Measurements from ENCODE around the gene KRTAP10-4.

- TF ChIP-seq POLR2AphosphoS5 (IDR thresholded peaks at IDR 0.05; ENCODE audit: low read depth, low read length) = no peak
- TF ChIP-seq, protein P1, sequence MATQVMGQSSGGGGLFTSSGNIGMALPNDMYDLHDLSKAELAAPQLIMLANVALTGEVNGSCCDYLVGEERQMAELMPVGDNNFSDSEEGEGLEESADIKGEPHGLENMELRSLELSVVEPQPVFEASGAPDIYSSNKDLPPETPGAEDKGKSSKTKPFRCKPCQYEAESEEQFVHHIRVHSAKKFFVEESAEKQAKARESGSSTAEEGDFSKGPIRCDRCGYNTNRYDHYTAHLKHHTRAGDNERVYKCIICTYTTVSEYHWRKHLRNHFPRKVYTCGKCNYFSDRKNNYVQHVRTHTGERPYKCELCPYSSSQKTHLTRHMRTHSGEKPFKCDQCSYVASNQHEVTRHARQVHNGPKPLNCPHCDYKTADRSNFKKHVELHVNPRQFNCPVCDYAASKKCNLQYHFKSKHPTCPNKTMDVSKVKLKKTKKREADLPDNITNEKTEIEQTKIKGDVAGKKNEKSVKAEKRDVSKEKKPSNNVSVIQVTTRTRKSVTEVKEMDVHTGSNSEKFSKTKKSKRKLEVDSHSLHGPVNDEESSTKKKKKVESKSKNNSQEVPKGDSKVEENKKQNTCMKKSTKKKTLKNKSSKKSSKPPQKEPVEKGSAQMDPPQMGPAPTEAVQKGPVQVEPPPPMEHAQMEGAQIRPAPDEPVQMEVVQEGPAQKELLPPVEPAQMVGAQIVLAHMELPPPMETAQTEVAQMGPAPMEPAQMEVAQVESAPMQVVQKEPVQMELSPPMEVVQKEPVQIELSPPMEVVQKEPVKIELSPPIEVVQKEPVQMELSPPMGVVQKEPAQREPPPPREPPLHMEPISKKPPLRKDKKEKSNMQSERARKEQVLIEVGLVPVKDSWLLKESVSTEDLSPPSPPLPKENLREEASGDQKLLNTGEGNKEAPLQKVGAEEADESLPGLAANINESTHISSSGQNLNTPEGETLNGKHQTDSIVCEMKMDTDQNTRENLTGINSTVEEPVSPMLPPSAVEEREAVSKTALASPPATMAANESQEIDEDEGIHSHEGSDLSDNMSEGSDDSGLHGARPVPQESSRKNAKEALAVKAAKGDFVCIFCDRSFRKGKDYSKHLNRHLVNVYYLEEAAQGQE (IDR thresholded peaks at IDR 0.05; ENCODE audit: insufficient read depth in 1 of 2, low read depth in 2 of 2, low read length in 2 of 2) = no peak
- TF ChIP-seq SIN3A (IDR thresholded peaks at IDR 0.05; ENCODE audit: borderline replicate concordance, insufficient read depth, low read length) = no peak
- no peak for TF ChIP-seq TAF1 (IDR thresholded peaks at IDR 0.05; ENCODE audit: borderline replicate concordance, insufficient read depth, low read length)
- no peak for TF ChIP-seq FOXP2 (optimal IDR thresholded peaks at IDR 0.05; ENCODE audit: borderline replicate concordance, extremely low read depth, extremely low read length, insufficient read depth)
Measured at GRCh38 chr21:44583800-44584147, 10.2 kb downstream of the KRTAP10-4 start.
